Muscle layer of duodenum (tissue), 2 donors: ENCODE data around the gene HNRNPF.
"Not testable (repeated sequence)": the region's sequence is repeated elsewhere in the genome, so short reads cannot be mapped to it uniquely, and the experiment has no call there.

Experiments used
- H3K27ac ChIP-seq: one replicate; pipeline ENCODE4 v1.7.0; 2013; ENCODE audit warnings: mild to moderate bottlenecking, low read length
- H3K27me3 ChIP-seq: one replicate; pipeline ENCODE4 v1.7.0; 2013; ENCODE audit warnings: low read depth, mild to moderate bottlenecking, control low read depth, low read length
- H3K36me3 ChIP-seq, 2 donors: one replicate each; pipeline ENCODE4 v1.7.0; 2013; ENCODE audit warnings: low read length in 2 of 2, control low read depth in 1 of 2, mild to moderate bottlenecking in 1 of 2; ENCODE audit not compliant: insufficient read depth in 2 of 2, control insufficient read depth in 1 of 2
- H3K4me1 ChIP-seq, 2 donors: one replicate each; pipeline ENCODE4 v1.7.0; 2013; ENCODE audit warnings: low read length in 2 of 2, mild to moderate bottlenecking in 2 of 2, control low read depth in 1 of 2, moderate library complexity in 1 of 2; ENCODE audit not compliant: insufficient read depth in 2 of 2, control insufficient read depth in 1 of 2
- H3K4me3 ChIP-seq, 2 donors: one replicate each; pipeline ENCODE4 v1.7.0; 2013; ENCODE audit warnings: low read length in 2 of 2, low read depth in 1 of 2, mild to moderate bottlenecking in 1 of 2
- H3K9me3 ChIP-seq, 2 donors: one replicate each; pipeline ENCODE4 v1.7.0; 2013; ENCODE audit warnings: low read length in 2 of 2, control low read depth in 1 of 2, mild to moderate bottlenecking in 1 of 2; ENCODE audit not compliant: control insufficient read depth in 1 of 2
- donor health status: healthy.

Gene HNRNPF

DNA sequence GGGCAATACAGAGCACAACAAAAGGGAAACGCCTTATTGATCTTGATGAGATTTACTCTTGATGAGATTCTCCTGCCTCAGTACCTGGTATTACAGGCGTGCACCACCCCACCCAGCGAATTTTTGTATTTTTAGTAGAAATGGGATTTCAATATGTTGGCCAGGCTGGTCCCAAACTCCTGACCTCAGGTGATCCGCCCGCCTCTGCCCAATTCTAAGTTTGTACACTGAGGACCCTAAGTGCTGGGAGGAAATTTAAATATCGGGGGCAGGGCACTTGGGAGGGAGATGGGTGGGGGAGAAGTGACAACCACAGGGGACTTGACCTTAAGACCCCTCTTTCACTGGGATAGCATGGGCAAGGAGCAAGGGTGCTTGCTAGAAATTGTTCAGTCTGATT, 14.1 kb downstream of the HNRNPF start:
- Histone ChIP-seq H3K27ac (peak overlapping the region; percentile 83), H3K4me1 (peaks cover 4 to 61% of the 10 kb centered on the region in 2 donors), H3K36me3 (peaks cover 40 to 41% of the 10 kb centered on the region in 2 donors), H3K4me3 (peak overlapping the region; percentile 64 to 75), H3K9me3 (no peaks in the 10 kb centered on the region), H3K27me3 (no peaks in the 10 kb centered on the region)

DNA sequence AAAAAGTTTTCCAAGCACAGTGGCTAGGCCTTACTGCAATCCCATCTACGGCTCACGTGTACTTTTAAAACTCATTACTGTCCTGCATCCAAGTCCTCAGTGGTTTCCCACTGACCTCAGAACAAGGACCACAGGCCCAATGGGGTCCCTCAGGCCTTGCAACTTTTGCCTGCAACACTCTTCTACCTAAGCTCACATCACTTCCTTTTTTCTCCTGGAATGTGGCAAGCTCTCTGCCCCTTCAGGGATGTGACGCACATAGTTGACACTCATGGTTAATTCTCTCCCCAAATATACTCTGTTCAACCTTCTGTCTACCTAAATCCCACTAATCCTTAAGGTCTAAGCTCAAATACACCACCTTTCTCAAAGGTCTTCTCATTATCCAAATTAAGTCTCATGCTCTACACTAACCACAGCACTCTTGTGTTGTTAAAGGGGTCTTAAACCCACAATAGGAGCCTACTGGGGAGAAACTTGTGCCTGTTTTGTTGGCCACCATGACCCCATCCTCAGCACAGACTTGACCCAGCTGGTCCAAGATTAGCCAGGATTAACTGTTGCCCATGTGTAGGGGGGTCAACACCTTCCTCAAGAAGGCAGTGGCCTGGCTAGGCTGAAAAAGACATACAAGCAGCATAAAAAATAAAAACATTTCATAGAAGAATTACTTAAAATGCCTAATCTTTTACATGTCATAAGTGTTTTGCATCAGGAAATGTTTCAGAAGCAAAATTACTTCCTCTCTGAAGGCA, 15.2 kb downstream of the HNRNPF start:
- Histone ChIP-seq H3K9me3 (no peaks in the 10 kb centered on the region), H3K36me3 (peaks cover 42 to 49% of the 10 kb centered on the region in 2 donors), H3K27me3 (no peaks in the 10 kb centered on the region), H3K4me3 (no peak overlapping the region), H3K27ac (no peak overlapping the region), H3K4me1 (peaks cover 4 to 52% of the 10 kb centered on the region in 2 donors)

DNA sequence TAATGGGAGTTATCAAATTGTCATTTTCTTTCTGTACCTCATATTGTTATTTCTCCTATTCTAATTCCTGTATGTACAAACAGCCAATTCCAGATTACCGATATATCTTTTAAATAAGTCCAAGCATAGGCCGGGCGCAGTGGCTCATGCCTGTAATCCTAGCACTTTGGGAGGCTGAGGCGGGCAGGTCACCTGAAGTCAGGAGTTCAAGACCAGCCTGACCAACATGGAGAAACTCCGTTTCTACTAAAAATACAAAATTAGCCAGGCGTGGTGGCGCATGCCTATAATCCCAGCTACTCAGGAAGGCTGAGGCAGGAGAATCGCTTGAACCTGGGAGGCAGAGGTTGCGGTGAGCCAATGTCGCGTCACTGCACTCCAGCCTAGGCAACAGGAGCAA, 15.8 kb downstream of the HNRNPF start:
- not testable (repeated sequence) for H3K27ac ChIP-seq, H3K27me3 ChIP-seq, H3K4me3 ChIP-seq, H3K9me3 ChIP-seq
- peaks cover 47 to 55% of the 10 kb centered on the region in 2 donors for H3K36me3 ChIP-seq
- H3K4me1 ChIP-seq, result peaks cover 0 to 46% of the 10 kb centered on the region in 2 donors

- no peak overlapping the region for H3K27ac ChIP-seq
- H3K27me3 ChIP-seq, result no peaks in the 10 kb centered on the region
- no peaks in the 10 kb centered on the region for H3K9me3 ChIP-seq
- no peak overlapping the region for H3K4me3 ChIP-seq
- H3K4me1 ChIP-seq, result peaks cover 0 to 42% of the 10 kb centered on the region in 2 donors
- H3K36me3 ChIP-seq, result peaks cover 52 to 59% of the 10 kb centered on the region in 2 donors
Measured at GRCh38 chr10:43392748-43393147, 16.2 kb downstream of the HNRNPF start.

- Histone ChIP-seq H3K4me1 (peaks cover 0 to 38% of the 10 kb centered on the region in 2 donors), H3K36me3 (peaks cover 64 to 71% of the 10 kb centered on the region in 2 donors), H3K27ac (no peak overlapping the region)
Measured at GRCh38 chr10:43391496-43391895, 17.5 kb downstream of the HNRNPF start.

GRCh38 chr10:43390759-43391158, 18.2 kb downstream of the HNRNPF start:
- Histone ChIP-seq H3K4me3 (no peak overlapping the region), H3K9me3 (no peaks in the 10 kb centered on the region), H3K36me3 (peaks cover 69 to 76% of the 10 kb centered on the region in 2 donors), H3K4me1 (peaks cover 0 to 35% of the 10 kb centered on the region in 2 donors), H3K27me3 (no peaks in the 10 kb centered on the region), H3K27ac (no peak overlapping the region)

More at GRCh38 chr10:43391496-43391895, 17.5 kb downstream of the HNRNPF start:
- Histone ChIP-seq H3K4me3 (no peak overlapping the region), H3K9me3 (no peaks in the 10 kb centered on the region), H3K27me3 (no peaks in the 10 kb centered on the region)

- Histone ChIP-seq H3K36me3 (peaks cover 69 to 76% of the 10 kb centered on the region in 2 donors), H3K27ac (no peak overlapping the region), H3K4me1 (peaks cover 0 to 31% of the 10 kb centered on the region in 2 donors), H3K27me3 (no peaks in the 10 kb centered on the region), H3K9me3 (no peaks in the 10 kb centered on the region), H3K4me3 (no peak overlapping the region)
Measured at GRCh38 chr10:43390333-43390732, 18.7 kb downstream of the HNRNPF start.

DNA sequence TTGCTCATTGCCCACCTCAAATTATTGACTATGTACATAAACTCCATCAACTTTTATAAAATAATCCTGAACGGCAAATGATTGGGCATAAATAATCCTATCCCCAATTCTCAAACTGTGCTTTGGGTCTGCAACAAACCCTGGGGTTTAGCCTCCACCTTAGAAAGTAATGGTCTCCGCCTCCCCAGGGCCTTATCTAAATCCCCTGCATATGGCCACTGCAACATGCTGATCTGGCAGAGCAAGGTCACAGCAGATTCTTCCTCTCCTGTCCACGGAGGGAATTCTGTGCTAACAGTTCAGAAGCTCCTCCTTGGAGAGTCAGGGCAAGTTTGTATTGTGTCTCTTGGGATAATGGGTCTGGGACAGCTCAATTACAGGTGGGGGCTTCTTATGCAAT, 19.1 kb downstream of the HNRNPF start:
- H3K27me3 ChIP-seq, result no peaks in the 10 kb centered on the region
- H3K4me3 ChIP-seq, result no peak overlapping the region
- no peaks in the 10 kb centered on the region for H3K9me3 ChIP-seq
- peaks cover 69 to 80% of the 10 kb centered on the region in 2 donors for H3K36me3 ChIP-seq
- H3K27ac ChIP-seq, result no peak overlapping the region
- H3K4me1 ChIP-seq, result peaks cover 0 to 26% of the 10 kb centered on the region in 2 donors

DNA sequence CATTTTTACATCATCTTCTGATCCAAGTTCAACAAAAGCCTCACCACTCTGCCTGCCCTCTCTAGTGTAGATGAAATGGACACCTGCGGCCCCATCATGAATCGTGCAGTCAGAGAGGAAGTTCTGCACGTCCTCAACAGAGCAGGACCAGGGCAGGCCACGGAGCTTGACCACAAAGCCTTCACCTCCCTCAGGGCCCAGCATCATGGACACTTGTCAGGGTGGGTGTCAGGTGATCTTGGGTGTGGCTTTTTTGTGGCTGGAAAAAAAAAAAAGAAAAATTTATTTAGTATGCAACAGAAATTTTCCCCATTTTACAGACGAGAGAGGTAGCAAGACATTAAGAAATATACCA, 21.3 kb downstream of the HNRNPF start:
- peaks cover 0 to 15% of the 10 kb centered on the region in 2 donors for H3K4me1 ChIP-seq
- no peaks in the 10 kb centered on the region for H3K9me3 ChIP-seq
- peaks cover 54 to 71% of the 10 kb centered on the region in 2 donors for H3K36me3 ChIP-seq
- H3K27ac ChIP-seq, result no peak overlapping the region
- H3K27me3 ChIP-seq, result no peaks in the 10 kb centered on the region
- H3K4me3 ChIP-seq, result no peak overlapping the region

DNA sequence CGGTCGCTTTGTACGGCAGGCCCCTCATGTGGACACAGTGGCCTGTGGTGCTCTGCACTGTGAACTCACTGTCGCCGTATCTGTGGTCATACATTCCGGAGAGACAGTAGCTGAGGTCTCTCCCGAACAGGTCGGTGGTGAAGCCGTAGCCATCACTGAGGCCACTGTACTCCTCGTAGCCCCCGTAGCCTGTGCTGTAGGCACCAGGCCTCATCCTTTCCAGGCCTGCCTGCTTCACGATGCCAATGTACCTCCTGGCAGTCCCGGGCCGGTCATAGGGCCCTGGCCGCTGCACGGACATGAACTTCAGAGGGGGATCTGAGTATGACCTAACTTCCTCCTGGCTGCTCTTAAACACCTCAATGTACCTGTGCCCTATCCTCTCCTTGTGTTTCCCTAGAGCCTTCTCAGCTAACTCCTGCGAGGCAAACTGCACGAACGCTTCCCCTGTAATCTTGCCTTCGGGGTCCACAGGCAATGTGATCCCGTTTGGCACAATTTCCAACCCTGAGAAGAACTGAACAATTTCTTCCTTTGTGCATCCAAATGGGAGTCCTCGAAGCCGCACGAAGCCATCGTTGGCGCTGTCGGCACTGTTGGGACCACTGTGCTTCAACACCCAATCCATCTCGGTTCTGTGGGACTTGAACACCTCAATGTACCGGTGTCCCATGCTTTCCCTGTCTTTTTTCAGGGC, 21.9 kb downstream of the HNRNPF start:
- Histone ChIP-seq H3K4me1 (peaks cover 0 to 15% of the 10 kb centered on the region in 2 donors), H3K4me3 (no peak overlapping the region), H3K27ac (no peak overlapping the region), H3K27me3 (no peaks in the 10 kb centered on the region), H3K9me3 (no peaks in the 10 kb centered on the region), H3K36me3 (peaks cover 50 to 65% of the 10 kb centered on the region in 2 donors)

DNA sequence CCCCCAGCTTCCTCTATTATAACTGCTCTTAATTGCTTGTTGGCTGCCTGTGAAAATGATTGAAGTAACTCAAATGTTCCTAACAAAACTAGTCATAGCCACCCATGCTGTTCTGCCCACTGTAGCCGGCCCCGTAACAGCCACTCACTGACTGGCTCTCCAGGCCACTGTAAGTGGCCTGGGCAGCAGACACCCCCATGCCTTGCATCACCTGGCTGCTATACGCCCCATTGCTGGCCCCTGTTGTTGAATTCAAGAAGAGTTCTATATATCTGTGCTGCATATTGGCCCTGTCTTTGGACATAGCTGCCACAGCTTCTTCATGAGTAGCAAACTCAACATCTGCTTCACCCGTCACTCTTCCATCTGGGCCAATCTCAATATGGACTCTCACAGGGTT, 22.4 kb downstream of the HNRNPF start:
- H3K36me3 ChIP-seq, result peaks cover 47 to 61% of the 10 kb centered on the region in 2 donors
- peaks cover 0 to 15% of the 10 kb centered on the region in 2 donors for H3K4me1 ChIP-seq

More for the DNA sequence above, 22.4 kb downstream of the HNRNPF start:
- Histone ChIP-seq H3K9me3 (no peaks in the 10 kb centered on the region), H3K4me3 (no peak overlapping the region), H3K27ac (no peak overlapping the region), H3K27me3 (no peaks in the 10 kb centered on the region)
